Midbrain (tissue), 1 donor: ENCODE results near the gene LRRC43.
"Not testable (repeated sequence)": the region's sequence is repeated elsewhere in the genome, so short reads cannot be mapped to it uniquely, and the experiment has no call there.

Experiments used
- DNase-seq: peaks from one replicate; lab custom pipeline; 2025; lab: John Stamatoyannopoulos, UW

The LRRC43 gene

GRCh38 chr12:122158700-122159285 is 24.1 kb upstream of the LRRC43 start:
- DNase-seq: no peak

DNA sequence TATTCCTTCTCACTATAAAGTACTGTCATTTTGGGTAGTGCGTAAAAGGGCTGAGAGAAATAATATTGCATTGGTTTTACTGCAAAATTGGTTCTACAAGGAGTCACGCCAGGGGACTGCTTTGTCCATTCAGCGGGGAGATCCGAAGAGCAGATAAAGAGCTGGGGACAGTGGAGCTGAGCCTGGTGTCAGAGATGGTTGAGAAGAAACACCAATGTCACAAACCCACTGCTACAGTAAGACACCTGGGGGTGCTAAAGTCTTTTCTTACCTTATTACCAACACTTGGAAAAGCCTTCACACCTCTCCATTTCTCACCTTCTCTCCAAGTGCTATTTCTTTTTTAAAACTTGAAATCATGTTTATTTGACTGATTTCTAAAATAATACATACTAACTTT is 23.0 kb upstream of the LRRC43 start:
- DNase-seq: no peak

GRCh38 chr12:122160761-122161160 is 22.2 kb upstream of the LRRC43 start:
- DNase-seq: no peak

- no peak for DNase-seq
Measured at GRCh38 chr12:122161682-122162081, 21.2 kb upstream of the LRRC43 start.

- DNase-seq: no peak
Measured at GRCh38 chr12:122162976-122163375, 19.9 kb upstream of the LRRC43 start.

DNA sequence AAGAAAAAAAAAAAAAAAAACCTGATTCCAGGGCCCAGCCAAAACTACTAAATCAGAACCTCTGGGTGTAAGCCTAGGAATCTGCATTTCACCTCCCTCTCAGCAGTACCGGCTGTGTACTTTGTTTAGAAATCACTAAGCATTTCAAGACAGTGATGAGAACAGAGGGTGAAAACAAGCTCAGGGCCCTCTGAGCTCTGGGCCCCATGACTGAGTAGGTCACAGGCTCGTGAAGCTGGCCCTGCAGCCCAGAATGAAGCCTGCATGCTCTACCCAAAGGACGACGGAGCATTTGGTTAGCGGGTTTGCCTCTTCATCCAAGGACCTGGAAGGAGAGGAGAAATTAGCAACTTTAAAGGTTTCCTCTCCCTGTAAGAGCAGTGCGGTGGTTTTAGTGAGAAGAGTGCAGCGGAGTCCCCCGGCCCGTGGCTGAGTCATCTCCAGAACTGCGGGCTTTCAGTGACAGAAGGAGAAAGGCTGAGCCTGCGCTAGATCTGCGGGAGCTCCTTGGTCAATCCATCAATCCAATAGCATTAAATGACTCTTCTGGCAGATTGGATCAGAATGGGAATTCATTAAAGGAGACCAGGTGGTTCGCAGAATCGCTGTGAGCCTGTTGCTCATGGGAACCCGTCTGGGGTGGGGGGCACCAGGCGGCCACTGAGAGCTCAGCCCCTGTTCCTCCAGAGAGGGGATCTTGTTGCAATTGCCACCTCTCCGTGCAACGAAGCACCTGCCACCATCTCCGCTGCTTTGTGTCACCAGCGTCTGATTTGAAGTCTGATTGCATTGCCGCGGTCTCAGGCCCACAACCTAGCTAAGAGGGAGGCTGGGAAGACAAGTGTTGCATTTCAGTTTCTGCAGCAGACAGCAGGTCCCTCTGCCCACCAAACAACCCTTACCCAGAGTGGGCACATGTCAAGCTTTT is 16.2 kb upstream of the LRRC43 start:
- DNase-seq: no peak

GRCh38 chr12:122167356-122167925 is 15.5 kb upstream of the LRRC43 start:
- no peak for DNase-seq

DNA sequence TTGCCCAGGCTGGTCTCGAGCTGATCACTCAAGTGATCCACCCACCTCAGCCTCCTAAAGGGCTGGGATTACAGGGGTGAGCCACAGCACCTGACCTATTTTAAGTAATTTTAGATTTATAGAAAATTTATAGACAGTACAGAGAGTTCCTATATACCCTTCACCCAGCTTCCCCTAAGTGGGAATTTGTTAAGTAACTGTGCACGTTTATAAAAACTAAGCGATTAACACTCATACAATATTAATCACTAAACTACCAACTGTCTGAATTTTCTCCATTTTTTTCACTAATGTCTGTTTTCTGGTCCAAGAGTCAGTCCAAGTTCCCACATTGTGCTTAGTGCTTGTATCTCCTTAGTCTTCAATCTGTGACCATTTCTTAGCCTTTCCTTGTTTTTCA is 14.4 kb upstream of the LRRC43 start:
- no peak for DNase-seq

DNA sequence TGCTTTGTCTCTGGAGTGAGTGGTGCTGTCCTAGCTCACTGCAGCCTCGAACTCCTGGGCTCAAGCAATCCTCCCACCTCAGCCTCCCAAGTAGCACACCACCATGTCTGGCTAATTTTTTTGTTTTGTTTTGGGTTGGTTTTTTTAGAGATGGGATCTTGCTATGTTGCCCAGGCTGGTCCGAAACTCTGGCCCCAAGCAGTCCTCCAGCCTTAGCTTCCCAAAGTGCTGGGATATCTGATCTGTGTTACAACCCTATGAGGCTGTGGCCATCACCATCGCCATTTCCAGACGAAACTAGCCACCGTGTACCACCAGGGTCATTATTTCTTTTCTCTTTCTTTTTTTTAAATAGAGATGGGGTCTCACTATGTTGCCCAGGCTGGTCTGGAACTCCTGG is 11.5 kb upstream of the LRRC43 start:
- DNase-seq: no peak

DNA sequence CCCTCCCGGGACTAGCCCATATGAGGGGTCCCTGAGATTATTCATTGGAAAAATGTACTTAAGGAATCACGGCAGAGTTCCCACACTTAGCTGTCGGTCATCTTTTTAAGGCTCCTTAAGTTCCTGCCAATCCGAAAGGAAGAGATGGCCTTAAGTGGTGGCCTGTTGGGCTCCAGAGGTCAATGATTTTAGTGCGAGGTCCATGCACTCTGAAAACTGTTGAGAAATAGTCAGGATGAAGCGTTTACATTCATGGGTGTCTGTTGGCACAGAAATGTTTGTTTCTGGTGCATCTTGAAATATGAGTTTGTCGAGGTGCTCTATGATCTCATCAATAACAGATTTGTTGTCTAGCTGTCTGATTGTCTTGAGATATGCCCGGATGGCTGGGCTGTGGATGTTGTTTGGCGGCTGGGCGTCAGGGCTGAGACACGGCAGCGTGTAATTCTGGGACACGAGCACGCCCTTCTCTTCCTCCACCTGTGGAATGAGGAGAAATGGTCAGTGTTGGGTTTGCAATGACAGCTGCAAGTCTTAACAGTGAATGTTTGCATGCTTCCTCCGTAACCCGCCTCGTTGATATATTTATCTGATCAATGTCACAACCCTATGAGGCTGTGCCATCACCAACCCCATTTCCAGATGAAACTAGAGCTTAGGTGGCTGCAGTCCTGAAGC is 10.5 kb upstream of the LRRC43 start:
- DNase-seq: no peak

DNA sequence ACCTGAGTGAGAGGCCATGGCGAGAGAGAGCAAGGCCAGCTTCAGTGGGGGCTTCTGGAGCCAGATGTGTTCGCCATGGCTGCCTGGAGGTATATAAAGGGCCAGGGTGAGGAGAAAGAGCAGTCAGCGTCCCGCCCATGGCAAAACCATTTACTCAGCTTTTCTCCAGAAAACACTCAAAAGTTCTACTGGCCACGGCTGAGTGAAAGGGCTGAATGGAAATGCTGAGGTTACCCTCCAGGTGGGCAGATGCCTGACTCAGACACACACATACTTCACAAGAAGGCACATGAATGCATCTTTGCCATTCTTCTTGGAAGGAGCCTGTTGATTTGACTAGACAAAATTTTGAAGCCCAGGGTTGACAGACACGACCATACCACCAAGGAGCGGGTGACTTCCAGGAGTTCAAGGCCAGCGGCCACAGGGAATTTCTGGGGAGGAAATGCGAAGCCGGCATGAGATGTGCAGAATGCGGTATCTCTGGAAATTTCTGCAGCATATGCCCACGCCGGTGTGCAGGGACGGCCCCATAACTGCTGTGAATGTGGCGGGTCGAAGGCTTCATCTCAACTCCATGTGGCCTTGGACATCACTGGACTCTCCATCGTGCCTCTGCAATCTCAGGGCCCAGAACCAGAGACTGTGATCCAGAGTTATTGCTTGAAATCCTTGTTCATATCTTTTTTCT is 8.6 kb upstream of the LRRC43 start, which contains the start of gene IL31:
TSS of gene IL31 (minus strand) at position 67 of the 691 bp plus-strand sequence. CDS start at position 18, 49 bp downstream.
- no peak for DNase-seq

DNA sequence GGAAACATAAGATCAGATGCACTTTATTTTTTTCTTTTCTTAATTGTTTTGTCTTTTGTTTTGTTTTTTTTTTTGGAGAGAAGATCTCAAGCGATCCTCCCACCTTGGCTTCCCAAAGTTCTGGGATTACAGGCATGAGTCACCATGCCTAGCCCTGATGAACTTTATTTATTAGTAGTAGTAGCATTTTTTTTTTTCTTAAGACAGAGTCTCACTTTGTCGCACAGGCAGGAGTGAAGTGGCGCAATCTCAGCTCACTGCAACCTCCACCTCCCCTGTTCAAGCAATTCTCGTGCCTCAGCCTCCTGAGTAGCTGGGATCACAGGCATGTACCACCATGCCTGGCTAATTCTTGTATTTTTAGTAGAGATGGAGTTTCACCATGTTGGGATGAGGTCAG is 6.5 kb upstream of the LRRC43 start:
- not testable (repeated sequence) for DNase-seq

GRCh38 chr12:122183588-122183940 is 641 bp downstream of the LRRC43 start:
- no peak for DNase-seq

DNA sequence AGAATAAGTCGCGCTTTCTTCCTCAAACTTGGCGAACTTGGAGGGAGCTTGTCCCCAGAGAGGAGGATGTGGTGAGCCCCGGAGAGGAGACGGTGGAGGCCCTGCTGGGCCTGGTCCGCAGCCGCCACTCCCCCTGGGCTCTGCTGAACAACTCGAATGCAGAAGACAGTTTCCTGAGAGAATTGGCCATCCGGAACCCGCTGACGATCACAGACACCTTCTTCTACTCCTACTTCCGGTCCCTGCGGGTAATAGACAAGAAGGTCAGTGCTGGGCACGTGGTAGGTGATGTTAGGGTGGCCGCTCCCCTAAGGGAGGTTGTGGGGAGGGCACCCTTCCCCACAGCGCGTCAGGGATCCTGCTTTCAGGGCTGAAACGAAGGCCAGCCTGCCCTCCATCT is 1.6 kb downstream of the LRRC43 start:
- no peak for DNase-seq

DNA sequence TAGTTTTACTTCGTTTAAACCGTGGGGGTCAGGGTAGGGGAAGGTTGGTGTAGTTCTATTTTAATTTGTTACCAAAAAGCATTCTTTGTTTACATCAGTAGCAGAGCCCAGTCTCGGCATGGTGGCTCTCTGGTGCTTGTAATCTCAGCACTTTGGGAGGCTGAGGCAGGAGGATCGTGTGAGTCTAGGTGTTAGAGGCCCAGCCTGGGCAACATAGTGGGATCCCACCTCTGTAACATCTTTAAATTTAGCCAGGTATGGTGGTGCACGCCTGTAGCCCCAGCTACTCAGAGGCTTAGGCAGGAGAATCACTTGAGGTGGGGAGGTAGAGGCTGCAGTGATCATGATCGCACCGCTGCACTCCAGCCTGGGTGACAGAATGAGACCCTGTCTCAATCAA is 2.2 kb downstream of the LRRC43 start:
- no peak for DNase-seq

DNA sequence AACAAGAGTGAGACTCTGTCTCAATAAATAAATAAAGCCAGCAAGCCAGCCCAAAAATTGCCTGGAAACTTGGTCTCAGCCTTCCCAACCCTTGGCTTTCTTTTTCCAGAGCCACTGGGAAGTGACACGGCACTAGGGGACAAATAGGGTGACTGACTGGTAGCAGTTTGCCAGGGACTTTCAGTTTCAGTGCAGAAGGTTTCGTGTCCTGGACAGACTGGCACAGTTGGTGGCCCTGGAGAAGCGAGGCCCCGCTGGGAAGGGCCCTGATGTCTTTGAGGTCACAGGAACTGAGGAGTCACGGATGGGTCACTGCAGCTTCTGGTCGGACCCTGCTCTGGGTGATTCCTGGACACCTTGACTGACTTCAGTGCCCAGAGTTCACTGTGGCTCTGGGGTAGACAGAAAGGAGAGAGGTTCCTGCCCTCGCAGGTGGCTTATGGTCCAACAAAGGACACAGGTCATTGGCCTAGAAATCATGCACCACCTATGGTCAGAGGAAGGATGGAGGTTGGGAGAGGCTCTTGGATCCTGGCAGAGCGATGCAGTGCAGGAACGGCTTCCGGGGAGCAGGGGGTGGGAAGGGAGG is 2.7 kb downstream of the LRRC43 start:
- DNase-seq: no peak

DNA sequence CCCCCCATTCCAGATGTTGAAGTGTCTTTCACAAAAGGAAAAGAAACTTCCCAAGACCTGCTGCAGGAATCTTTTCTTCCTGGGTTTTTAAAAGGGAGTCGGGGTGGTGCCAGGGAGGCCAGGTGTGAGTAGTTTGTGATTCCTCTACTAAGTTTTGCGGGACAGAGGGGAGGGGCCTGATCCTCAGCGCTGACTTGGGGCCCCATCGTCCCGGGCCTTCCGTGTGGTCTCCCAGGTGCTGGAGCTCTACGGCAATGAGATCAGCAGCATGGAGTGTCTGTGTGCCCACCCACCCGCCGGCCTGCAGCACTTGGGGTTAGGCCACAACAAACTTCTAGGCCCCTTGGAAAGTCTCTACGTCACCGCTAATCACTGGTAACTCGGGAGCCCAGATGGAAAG is 4.5 kb downstream of the LRRC43 start:
- no peak for DNase-seq

GRCh38 chr12:122189626-122190475 is 6.9 kb downstream of the LRRC43 start:
- DNase-seq: no peak

GRCh38 chr12:122190842-122191668 is 8.1 kb downstream of the LRRC43 start:
- DNase-seq: no peak

- DNase-seq: no peak
Measured at GRCh38 chr12:122192441-122192840, 9.5 kb downstream of the LRRC43 start.
